HG02759 (cell line): ENCODE measurements around the gene GC.
"Not testable (repeated sequence)": the region's sequence is repeated elsewhere in the genome, so short reads cannot be mapped to it uniquely, and the experiment has no call there.

ENCODE experiments used
- ATAC-seq: cut with Tn5 transposase; IDR thresholded peaks from one replicate; pipeline ENCODE4 v1.9.1; 2021; ENCODE audit warnings: mild to moderate bottlenecking, moderate library complexity; ENCODE audit not compliant: unreplicated experiment

GC gene

GRCh38 chr4:71769434-71769833, 14.4 kb downstream of the GC start:
- no peak for ATAC-seq

DNA sequence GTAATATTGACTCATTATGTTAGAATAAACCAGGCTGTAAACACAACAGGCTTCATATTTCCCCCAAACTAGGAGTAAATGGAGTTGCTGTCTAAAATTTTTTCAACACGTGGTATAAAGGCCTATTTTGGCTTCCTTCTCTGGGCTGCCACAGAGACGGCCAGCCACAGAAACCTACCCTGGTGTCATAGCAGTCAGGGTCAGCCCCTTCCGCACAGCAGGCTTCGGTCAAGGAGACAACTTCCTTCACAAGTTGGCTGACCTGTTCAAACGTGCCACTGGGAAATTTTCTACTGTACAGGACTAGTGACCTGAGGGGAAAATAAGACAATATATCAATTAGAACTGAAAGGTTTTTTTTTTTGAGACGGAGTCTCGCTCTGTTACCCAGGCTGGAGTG, 15.8 kb downstream of the GC start:
- ATAC-seq: no peak

DNA sequence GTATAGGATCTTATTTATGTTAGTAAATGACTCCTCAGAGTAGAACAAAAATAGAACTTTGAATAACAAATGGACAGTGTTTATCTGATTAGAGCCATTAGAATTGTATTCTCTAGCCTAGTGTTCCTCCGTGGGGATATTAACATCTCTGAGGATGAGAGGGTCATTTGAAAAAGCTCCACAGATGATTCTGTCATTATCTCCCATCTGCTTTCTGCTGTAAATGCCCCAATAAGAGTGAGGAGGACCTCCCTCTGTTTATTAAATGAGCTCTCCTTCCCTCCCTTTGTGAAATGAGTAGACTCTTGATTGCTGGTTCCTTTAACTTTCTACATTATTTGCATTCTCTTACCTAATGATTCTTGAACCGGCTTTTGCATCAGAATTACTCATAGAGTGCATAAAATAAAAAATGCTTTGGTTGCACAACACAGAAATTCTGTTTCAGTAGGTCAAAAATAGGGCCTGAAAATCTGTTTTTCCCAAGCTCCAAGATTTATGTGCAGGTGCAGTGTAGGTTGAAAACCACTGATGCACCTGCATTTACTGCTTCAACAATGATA, 18.0 kb downstream of the GC start:
- no peak for ATAC-seq

DNA sequence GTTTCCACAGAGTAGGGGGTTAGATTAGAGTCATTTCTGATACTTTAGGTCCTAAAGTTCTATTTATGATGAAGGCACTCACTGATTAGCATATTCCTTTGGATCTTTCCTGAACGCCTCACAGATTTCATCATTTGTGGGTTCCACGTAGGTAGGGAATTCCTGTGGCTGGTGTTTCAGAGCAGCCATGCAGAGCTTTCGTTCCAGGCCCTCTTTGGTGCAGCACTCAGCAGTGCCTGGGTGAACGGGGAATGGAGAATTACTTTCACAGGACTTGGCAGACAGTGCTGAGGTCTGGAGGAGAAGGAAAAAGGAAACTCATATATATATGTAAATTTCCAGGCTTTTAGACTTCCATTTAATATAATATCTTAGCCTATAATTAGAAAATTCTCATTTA, 18.5 kb downstream of the GC start:
- no peak for ATAC-seq

- ATAC-seq: no peak
Observed at GRCh38 chr4:71752383-71753042, 31.4 kb downstream of the GC start.

DNA sequence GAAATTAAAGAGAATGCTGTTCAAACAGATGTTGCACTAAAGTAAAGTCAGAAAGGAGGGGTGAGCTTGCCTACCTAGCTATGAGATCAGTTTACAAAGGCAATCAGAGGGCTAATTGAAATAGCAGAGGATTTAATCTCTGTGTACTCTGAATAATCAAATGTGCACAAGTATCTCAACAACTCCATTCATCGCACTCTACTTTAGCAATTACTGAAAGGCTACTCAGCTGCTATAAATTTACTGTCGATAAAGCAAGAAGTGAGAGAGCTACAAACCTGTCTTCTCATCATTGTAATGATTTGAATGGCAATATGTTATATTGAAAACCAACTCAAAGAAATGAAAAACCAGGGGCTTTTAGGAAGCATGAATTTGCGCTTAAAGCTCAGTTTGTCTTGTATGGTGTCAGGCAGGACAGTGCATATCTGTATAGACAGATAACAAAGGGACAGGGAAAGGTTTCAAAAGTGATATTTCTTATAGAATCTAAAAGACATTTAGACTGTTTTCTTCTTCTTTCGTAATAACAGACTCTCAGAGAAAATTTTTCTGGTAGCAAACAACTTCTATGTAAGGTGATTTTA, 34.8 kb downstream of the GC start:
- no peak for ATAC-seq

DNA sequence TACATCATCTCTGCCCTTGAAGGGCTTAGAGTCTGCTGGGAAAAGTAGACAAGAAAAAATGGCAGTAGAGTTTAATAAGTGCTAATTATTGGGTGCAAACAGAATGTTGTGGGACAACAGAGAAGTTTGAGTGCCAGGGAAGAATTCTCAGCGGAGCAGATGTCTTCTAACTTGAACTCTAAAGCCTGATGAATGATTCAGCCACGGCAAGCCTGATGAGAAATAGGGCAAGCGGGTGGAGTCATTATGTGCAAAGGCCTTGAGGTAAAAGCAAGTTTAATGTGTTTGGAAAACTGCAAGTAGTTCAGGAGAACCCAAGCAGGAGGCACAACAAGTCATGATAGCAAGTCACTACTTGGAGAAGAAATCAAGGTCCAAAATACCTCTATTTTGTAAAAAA, 37.5 kb downstream of the GC start:
- ATAC-seq: no peak

DNA sequence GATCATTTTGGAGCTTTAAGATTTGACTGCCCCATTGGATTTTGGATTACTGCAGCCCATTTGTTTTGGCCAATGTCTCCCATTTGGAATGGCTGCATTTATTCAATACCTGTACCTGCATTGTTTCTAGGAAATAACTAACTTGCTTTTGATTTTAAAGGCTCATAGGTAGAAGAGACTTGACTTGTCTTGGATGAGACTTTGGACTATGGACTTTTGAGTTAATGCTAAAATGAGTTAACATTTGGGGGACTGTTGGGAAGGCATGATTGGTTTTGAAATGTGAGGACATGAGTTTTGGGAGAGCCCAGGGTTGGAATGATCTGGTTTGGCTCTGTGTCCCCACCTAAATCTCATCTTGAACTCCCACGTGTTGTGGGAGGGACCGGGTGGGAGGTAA, 45.1 kb downstream of the GC start:
- not testable (repeated sequence) for ATAC-seq

DNA sequence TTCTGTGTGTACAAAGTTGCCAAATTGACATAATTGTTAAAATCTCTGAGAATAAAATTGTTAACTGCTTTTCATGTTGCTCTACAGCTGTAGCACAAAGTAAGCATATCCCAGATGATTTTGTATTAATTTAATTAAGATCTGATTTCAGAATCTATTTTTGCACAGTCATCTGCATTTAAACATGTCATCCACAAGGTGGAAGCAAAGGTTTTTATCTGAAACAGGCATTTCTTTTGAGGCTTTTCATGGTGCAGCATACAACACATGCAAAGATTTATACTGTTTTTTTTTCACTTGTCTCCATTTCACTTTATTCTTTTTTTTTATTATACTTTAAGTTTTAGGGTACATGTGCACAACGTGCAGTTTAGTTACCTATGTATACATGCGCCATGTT, 51.2 kb downstream of the GC start:
- ATAC-seq: no peak

GRCh38 chr4:71732066-71732465, 51.8 kb downstream of the GC start:
- no peak for ATAC-seq

- ATAC-seq: no peak
Observed at GRCh38 chr4:71729856-71730255, 54.0 kb downstream of the GC start.

DNA sequence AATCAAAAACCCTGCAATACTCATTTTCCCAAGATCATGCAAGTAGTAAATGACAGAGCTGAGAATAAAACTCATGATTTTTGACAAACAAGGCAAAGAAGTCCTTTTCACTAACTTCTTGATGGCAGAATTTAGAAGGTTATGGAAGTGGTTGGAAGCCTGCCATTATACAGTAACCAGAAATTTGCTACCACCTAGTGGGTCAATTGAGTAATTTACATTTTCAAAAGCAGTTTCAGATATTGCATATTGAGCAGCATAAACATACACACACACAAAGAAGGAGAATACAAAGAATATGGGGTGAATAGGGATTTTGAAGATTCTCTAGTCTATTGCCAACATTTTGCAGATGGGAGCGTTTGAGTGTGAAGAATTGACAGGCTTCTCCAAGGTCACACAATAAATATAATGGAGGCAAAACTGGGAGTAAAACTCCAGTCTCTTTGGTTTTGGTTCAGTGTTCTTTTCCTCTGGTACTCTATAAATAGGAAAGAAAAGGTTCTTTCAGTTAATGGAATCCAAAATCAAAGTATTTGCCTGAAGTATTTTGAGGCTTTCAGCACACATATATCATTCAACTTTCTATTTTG, 70.2 kb downstream of the GC start:
- ATAC-seq: no peak

- ATAC-seq: no peak
Observed at GRCh38 chr4:71711985-71712348, 71.9 kb downstream of the GC start.

- no peak for ATAC-seq
Observed at GRCh38 chr4:71711044-71711984, 72.6 kb downstream of the GC start.

- ATAC-seq: no peak
Observed at GRCh38 chr4:71709961-71710360, 73.9 kb downstream of the GC start.

- no peak for ATAC-seq
Observed at GRCh38 chr4:71698141-71698540, 85.7 kb downstream of the GC start.

GRCh38 chr4:71697031-71697430, 86.8 kb downstream of the GC start:
- ATAC-seq: no peak

- ATAC-seq: no peak
Observed at GRCh38 chr4:71694961-71695360, 88.9 kb downstream of the GC start.

DNA sequence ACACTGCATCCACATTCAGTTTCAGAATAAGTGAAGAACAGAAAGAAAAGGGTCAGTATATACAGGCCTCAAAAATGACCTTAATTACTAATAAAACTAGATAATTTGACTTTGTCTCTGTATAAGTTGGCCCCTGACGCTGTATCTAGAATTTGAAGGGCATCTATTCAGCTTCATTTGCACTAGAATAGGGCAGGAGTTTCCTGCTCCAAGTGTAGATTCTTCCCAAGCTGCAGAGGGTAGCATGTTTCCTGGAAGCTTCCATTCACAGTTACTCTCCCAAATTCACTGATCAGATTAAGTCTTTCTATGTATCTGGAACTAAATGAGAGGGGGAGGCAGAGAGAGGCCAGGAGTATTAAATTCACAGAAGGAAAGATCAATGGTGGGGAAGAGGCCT, 90.9 kb downstream of the GC start:
- ATAC-seq: no peak

DNA sequence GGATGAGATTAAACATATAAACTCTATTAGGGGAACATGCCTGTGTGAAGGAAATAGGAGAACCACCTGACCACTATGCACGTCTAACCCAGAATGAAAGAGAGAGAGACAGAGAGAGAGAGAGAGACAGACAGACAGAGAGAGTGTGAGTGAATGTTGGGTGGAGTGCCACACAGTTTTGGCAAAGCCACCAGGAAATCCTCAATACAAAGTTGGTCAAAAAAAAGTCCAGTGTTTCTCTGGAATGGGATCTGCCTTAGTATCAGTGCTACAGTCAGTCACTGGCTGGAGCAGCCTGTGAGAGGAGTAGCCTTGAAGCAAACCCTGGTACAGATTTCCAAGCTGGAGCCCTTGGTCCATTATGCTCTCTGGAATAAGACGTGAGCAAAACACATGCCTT, 91.7 kb downstream of the GC start:
- ATAC-seq: no peak
